Gastroesophageal sphincter (tissue), 3 donors: ENCODE measurements around the gene SYNGR4.

Source experiments
- POLR2A ChIP-seq, 2 donors: fragments of 450-650 bp; IDR thresholded peaks; one replicate each; pipeline ENCODE4 v1.6.1; 2017; ENCODE audit warnings: antibody characterized with exemption in 2 of 2, mild to moderate bottlenecking in 2 of 2, moderate library complexity in 1 of 2
- POLR2AphosphoS5 ChIP-seq: sonication (generic); formaldehyde crosslinking; IDR thresholded peaks from one replicate; pipeline ENCODE4 v1.6.1; 2017; ENCODE audit warnings: antibody characterized with exemption
- TF ChIP-seq, protein P1 (sequence below), 4 experiments: fragments of 200-600 bp in 2 of 4; fragments of 450-650 bp in 2 of 4; sonication (generic) in 1 of 4; IDR thresholded peaks; one replicate each; pipeline ENCODE4 v1.5.1; 2017 to 2019; ENCODE audit warnings: antibody characterized with exemption in 4 of 4, mild to moderate bottlenecking in 2 of 4, moderate library complexity in 2 of 4

DNA sequence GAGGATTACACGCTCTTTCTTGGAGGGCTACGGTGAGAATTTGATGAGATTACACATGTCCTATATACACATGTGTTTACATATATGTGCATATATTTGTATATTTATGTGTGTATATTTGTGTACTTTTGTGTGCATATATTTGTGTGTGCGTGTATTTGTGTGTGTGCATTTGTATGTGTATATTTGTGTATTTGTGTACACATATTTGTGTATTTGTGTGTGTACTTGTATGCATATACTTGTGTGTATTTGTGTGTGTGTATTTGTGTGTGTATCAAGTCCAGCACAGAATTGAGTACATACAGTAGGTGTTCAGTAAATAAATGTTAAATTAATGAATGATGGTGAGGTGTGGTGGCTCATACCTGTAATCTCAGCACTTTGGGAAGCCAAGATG is 2.3 kb upstream of the SYNGR4 start:
- TF ChIP-seq, protein P1, sequence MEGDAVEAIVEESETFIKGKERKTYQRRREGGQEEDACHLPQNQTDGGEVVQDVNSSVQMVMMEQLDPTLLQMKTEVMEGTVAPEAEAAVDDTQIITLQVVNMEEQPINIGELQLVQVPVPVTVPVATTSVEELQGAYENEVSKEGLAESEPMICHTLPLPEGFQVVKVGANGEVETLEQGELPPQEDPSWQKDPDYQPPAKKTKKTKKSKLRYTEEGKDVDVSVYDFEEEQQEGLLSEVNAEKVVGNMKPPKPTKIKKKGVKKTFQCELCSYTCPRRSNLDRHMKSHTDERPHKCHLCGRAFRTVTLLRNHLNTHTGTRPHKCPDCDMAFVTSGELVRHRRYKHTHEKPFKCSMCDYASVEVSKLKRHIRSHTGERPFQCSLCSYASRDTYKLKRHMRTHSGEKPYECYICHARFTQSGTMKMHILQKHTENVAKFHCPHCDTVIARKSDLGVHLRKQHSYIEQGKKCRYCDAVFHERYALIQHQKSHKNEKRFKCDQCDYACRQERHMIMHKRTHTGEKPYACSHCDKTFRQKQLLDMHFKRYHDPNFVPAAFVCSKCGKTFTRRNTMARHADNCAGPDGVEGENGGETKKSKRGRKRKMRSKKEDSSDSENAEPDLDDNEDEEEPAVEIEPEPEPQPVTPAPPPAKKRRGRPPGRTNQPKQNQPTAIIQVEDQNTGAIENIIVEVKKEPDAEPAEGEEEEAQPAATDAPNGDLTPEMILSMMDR (IDR thresholded peaks at IDR 0.05), result no peak
- TF ChIP-seq POLR2A (IDR thresholded peaks at IDR 0.05) (no peak), POLR2AphosphoS5 (no peak)
